Activated CD8-positive, alpha-beta T cell treated with anti-CD3 and anti-CD28 coated beads, Interleukin-2, amount 10 ng/mL, durations not matched to agents 7 days and 5 days (primary cell): ENCODE measurements around the gene LRP8. TPM values are rescaled to one million over a fixed set of nuclear protein-coding genes. Genes with fewer than 3 reads are reported as not detected.

Experiments used
- ATAC-seq: fragments of 150-1000 bp; cut with Tn5 transposase; one replicate; pipeline ENCODE4 v1.10.0; 2021; ENCODE audit warnings: moderate library complexity
- CTCF ChIA-PET: fragments of 350-600 bp; sonication (Branson Sonifier 250); formaldehyde crosslinking; loops from one replicate; lab custom pipeline; 2021; ENCODE audit warnings: antibody characterized with exemption; lab: Charles Lee
- POLR2A ChIA-PET: fragments of 350-600 bp; sonication (Branson Sonifier 250); formaldehyde crosslinking; loops from one replicate; lab custom pipeline; 2021; ENCODE audit warnings: antibody characterized with exemption; lab: Charles Lee
- DNase-seq: peaks from one replicate; pipeline ENCODE4 v3.0.0-alpha.2; 2020
- H3K27ac Mint-ChIP-seq: one replicate; pipeline ENCODE4 v1.8.0; 2021; ENCODE audit warnings: mild to moderate bottlenecking, mixed read lengths
- H3K27me3 Mint-ChIP-seq: one replicate; pipeline ENCODE4 v1.8.0; 2021; ENCODE audit warnings: low read depth, mixed read lengths
- H3K36me3 Mint-ChIP-seq: one replicate; pipeline ENCODE4 v1.8.0; 2021; ENCODE audit warnings: low read depth, mixed read lengths
- H3K4me1 Mint-ChIP-seq: one replicate; pipeline ENCODE4 v1.8.0; 2021; ENCODE audit warnings: low read depth, mixed read lengths
- H3K4me3 Mint-ChIP-seq: one replicate; pipeline ENCODE4 v1.8.0; 2021; ENCODE audit warnings: mild to moderate bottlenecking, mixed read lengths
- H3K9me3 Mint-ChIP-seq: one replicate; pipeline ENCODE4 v1.8.0; 2022; ENCODE audit warnings: mixed read lengths; ENCODE audit not compliant: insufficient read depth
- total RNA-seq, 2 experiments: library from RNA; stranded (reverse); gene quantifications; one replicate each; pipeline ENCODE4 v1.2.3, GENCODE V29; 2021

LRP8 gene
- total RNA-seq, 2 experiments from 2014 or later = 62.7 to 71.8 TPM

DNA sequence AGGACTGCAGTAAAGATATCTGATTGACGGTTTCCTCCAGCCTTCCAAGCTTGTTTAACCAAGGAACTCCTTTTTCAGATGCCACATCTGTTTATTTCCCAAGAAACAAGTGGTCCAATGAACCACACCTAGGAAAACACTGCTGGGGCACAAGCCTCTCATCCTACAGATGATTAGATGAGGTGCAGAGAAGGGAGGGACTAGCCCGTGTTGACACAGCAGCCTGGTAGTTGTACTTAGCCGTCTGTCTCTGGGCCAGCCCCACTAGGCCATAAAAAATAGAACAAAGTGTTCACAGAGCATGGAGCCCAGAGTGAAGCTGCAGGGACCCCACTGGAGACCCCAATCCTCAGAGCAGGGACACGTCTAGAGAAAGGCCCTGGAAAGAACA, 32.1 kb downstream of the LRP8 start:
- Mint-ChIP-seq H3K4me3 (no peak overlapping the region), H3K9me3 (no peaks in the 10 kb centered on the region), H3K27me3 (no peaks in the 10 kb centered on the region), H3K4me1 (peaks cover 63% of the 10 kb centered on the region), H3K27ac (peak overlapping the region; percentile 51), H3K36me3 (peaks cover 2% of the 10 kb centered on the region)
- ChIA-PET CTCF (interaction anchor here (2.3 to 2.6 kb wide), 2 partner anchors 17 to 97 kb away, joined by 9 to 11 read pairs; no protein-coding TSS in a partner anchor), POLR2A (interaction anchor here (0.6 to 1.8 kb wide), 3 partner anchors 31 to 63 kb away, joined by 3 to 5 read pairs (median 4); no protein-coding TSS in a partner anchor)
- DNase-seq (no peak), ATAC-seq (no peak)

DNA sequence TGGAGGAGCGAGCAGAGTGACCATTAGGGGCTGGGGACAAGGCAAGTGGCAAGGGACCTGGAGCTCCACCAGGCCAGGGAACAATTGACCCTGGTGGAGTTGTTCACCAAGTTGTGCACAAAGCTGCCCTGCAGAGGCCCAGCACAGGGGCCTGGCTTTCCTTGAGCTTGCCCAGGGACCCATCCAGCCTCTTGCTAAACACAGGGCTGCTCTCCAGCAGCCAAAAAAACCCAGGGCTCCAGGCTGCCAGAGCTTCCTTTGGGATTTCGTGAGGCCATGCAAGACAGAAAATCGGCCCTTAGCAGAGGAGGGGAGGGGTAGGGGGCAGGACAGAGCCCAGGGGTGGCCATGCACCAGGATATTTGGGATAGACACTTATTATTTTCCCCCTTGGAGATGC, 32.6 kb downstream of the LRP8 start:
- Mint-ChIP-seq H3K9me3 (no peaks in the 10 kb centered on the region), H3K4me1 (peaks cover 63% of the 10 kb centered on the region), H3K36me3 (peaks cover 2% of the 10 kb centered on the region), H3K27me3 (no peaks in the 10 kb centered on the region), H3K4me3 (no peak overlapping the region), H3K27ac (peak overlapping the region; percentile 78)
- ChIA-PET POLR2A (interaction anchor here (0.6 to 1.8 kb wide), 3 partner anchors 31 to 63 kb away, joined by 3 to 5 read pairs (median 3); no protein-coding TSS in a partner anchor), CTCF (interaction anchor here (2.3 to 2.6 kb wide), 2 partner anchors 17 to 98 kb away, joined by 9 to 11 read pairs; no protein-coding TSS in a partner anchor)
- DNase-seq = no peak
- no peak for ATAC-seq

DNA sequence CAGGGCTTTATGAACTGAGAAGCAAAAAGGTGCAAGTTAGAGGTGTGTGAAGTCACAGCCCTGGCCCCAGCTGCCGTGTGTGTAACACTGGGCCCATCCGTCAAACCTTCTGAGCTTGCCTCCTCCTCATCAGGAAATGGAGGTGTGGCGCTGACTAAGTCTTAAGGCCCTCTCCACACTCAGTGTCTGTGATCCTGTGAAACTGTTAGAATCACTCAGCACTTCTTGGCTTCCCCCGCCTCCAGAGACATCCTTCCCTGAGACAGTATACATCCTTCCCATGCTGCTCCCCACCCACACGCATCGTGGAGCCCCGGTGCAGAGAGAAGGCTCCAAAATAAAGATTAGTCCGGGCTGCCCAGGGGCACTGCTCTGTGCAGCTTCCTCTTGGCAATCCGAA, 33.3 kb downstream of the LRP8 start:
- Mint-ChIP-seq H3K9me3 (no peaks in the 10 kb centered on the region), H3K27ac (peak overlapping the region; percentile 78), H3K36me3 (peaks cover 2% of the 10 kb centered on the region), H3K4me1 (peaks cover 63% of the 10 kb centered on the region), H3K27me3 (no peaks in the 10 kb centered on the region), H3K4me3 (no peak overlapping the region)
- ChIA-PET POLR2A (interaction anchor here (1.2 kb wide), 1 partner anchor 32 kb away, joined by 3 read pairs; no protein-coding TSS in a partner anchor), CTCF (interaction anchor here (1.1 to 2.6 kb wide), 2 partner anchors 16 to 99 kb away, joined by 3 to 11 read pairs; no protein-coding TSS in a partner anchor)
- peak; percentile 27 for DNase-seq
- no peak for ATAC-seq

DNA sequence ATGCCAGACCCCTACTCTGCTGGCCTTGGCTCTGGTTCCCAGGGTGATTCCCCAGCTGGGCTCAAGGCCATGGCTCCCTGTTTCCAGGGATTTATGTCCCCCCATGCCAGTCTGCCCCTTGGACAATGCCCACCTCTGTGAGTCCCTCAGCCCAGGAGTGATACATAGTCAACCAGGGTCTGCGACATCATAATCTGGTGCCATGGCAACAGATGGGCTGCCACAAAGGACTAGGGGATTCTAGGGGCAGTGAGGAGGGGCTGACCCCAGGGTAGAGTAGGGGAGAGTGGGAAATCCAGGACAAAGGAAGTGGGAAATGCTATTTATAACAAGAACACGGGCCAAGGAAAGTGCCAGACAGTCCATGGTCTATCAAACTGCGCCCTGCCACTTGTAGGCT, 33.8 kb downstream of the LRP8 start:
- Mint-ChIP-seq H3K4me3 (no peak overlapping the region), H3K4me1 (peaks cover 63% of the 10 kb centered on the region), H3K36me3 (peaks cover 2% of the 10 kb centered on the region), H3K9me3 (no peaks in the 10 kb centered on the region), H3K27me3 (no peaks in the 10 kb centered on the region), H3K27ac (peak overlapping the region; percentile 71)
- DNase-seq = no peak
- CTCF ChIA-PET = interaction anchor here (1.1 kb wide), 1 partner anchor 99 kb away, joined by 3 read pairs; no protein-coding TSS in a partner anchor
- no peak for ATAC-seq
- POLR2A ChIA-PET = interaction anchor here (1.2 kb wide), 1 partner anchor 32 kb away, joined by 3 read pairs; no protein-coding TSS in a partner anchor

DNA sequence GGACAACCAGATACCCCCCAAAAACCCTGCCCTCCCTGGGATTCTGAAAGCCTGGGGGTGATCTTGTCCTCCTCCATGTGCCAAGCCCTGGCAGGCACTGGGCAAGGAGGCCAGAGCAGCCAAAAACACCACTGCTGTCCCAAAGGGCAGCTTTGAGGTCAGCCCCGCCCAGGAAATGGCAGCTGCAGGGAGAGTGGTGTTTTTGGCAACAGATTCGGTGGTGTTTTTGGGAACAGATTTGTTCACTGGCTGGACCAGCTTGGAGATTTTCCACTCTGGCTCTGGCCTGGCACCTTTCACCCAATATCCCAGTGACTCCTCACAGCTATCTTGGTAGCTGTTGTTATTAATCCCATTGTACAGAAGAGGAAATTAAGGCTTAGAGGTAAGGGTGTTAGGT, 34.7 kb downstream of the LRP8 start:
- ChIA-PET POLR2A (interaction anchor here (2.0 kb wide), 1 partner anchor 34 kb away, joined by 5 read pairs; the partner anchor contains the start of gene LRP8), CTCF (interaction anchor here (2.9 to 3.6 kb wide), 2 partner anchors 15 to 100 kb away, joined by 16 to 20 read pairs; no protein-coding TSS in a partner anchor)
- ATAC-seq (no peak), DNase-seq (no peak)
- H3K27ac Mint-ChIP-seq = peak overlapping the region; percentile 78
- H3K36me3 Mint-ChIP-seq = peaks cover 6% of the 10 kb centered on the region
- no peaks in the 10 kb centered on the region for H3K27me3 Mint-ChIP-seq
- peaks cover 57% of the 10 kb centered on the region for H3K4me1 Mint-ChIP-seq
- no peak overlapping the region for H3K4me3 Mint-ChIP-seq
- no peaks in the 10 kb centered on the region for H3K9me3 Mint-ChIP-seq

DNA sequence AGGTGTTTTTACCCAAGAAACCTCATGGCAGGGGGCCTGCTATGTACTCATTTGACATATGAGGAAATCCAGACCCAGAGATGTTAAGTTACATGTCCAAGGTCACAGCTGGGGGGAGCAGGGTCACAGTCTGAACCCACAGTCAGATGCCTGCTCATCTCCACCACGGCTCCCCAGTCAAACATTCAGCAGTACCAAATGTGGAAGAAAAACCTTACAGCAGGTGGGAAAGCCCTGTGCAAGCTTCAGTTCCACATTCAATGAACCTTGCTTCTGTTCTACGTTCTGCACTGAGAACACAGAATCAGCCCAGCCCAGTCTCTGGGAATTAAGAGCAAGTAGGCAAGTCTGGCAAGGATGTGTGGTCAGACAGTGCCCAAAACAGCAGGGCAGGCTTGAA, 35.2 kb downstream of the LRP8 start:
- H3K4me1 Mint-ChIP-seq = peaks cover 52% of the 10 kb centered on the region
- ChIA-PET CTCF (interaction anchor here (0.8 to 3.6 kb wide), 3 partner anchors 14 to 105 kb away, joined by 3 to 20 read pairs (median 16); no protein-coding TSS in a partner anchor), POLR2A (interaction anchor here (2.0 kb wide), 1 partner anchor 34 kb away, joined by 5 read pairs; the partner anchor contains the start of gene LRP8)
- H3K27me3 Mint-ChIP-seq = no peaks in the 10 kb centered on the region
- ATAC-seq (no peak), DNase-seq (no peak)
- H3K9me3 Mint-ChIP-seq = no peaks in the 10 kb centered on the region
- no peak overlapping the region for H3K4me3 Mint-ChIP-seq
- peaks cover 6% of the 10 kb centered on the region for H3K36me3 Mint-ChIP-seq
- H3K27ac Mint-ChIP-seq = peak overlapping the region; percentile 78

DNA sequence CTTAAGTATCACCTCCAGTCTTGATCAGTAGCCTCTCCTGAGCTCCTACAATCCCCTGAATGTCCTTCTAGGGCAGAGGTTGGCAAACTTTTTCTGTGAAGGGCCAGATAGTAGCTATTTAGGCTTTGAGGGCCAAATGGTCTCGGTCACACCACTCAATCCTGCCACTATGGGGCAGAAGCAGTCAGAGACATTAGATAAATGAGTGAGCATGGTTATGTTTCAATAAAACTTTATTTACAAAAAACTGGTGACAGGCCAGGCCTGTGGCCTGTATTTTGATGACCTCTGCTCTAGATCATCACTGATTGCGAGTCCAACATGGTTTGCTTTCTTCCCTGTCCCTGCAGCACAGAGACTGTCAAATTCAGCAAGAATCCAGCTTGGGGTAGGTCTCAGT, 36.3 kb downstream of the LRP8 start:
- H3K4me3 Mint-ChIP-seq = no peak overlapping the region
- ChIA-PET POLR2A (interaction anchor here (2.0 kb wide), 1 partner anchor 36 kb away, joined by 5 read pairs; the partner anchor contains the start of gene LRP8), CTCF (interaction anchor here (0.7 to 3.6 kb wide), 5 partner anchors 13 to 102 kb away, joined by 3 to 20 read pairs (median 3); no protein-coding TSS in a partner anchor)
- H3K36me3 Mint-ChIP-seq = peaks cover 9% of the 10 kb centered on the region
- H3K4me1 Mint-ChIP-seq = peaks cover 51% of the 10 kb centered on the region
- ATAC-seq = no peak
- no peaks in the 10 kb centered on the region for H3K9me3 Mint-ChIP-seq
- DNase-seq = no peak
- H3K27ac Mint-ChIP-seq = peak overlapping the region; percentile 13
- no peaks in the 10 kb centered on the region for H3K27me3 Mint-ChIP-seq

DNA sequence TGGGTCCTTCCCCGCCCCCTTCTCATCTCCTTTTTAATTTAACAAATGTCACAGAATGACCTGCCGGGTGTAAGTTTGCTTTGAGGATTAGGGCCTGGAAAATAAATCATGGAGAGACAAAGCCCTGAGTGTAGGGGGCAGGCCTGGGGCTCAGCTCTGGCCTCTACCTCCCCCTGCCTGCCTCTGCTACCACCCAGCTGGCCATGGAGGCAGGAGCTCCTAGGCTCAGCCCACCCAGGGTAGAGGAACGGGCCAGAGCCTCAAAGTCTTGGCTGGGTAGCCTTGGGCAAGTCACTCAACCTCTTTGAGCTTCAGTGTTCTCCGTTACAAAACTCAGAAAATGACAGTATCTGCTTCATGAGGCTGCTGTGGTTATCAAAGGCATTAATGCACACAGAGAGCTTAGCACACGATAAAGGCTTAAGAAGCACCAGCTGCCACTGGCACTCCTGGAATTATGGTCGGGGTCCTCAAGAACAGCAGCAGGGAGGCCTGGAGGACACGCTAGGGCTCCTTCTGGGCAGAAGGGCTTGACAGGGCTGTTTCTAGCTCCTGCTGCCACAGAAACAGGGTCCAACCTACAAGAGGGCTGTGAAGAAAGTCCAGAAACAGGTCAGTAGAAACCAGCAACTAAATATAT, 39.0 kb downstream of the LRP8 start:
- no peak overlapping the region for H3K4me3 Mint-ChIP-seq
- no peak for DNase-seq
- H3K4me1 Mint-ChIP-seq = peaks cover 31% of the 10 kb centered on the region
- ATAC-seq = no peak
- no peak overlapping the region for H3K27ac Mint-ChIP-seq
- ChIA-PET CTCF (interaction anchor here (4.2 to 4.5 kb wide), 2 partner anchors 10 to 104 kb away, joined by 14 to 29 read pairs; no protein-coding TSS in a partner anchor), POLR2A (no interaction called here)
- H3K36me3 Mint-ChIP-seq = peaks cover 16% of the 10 kb centered on the region
- H3K9me3 Mint-ChIP-seq = no peaks in the 10 kb centered on the region
- no peaks in the 10 kb centered on the region for H3K27me3 Mint-ChIP-seq

DNA sequence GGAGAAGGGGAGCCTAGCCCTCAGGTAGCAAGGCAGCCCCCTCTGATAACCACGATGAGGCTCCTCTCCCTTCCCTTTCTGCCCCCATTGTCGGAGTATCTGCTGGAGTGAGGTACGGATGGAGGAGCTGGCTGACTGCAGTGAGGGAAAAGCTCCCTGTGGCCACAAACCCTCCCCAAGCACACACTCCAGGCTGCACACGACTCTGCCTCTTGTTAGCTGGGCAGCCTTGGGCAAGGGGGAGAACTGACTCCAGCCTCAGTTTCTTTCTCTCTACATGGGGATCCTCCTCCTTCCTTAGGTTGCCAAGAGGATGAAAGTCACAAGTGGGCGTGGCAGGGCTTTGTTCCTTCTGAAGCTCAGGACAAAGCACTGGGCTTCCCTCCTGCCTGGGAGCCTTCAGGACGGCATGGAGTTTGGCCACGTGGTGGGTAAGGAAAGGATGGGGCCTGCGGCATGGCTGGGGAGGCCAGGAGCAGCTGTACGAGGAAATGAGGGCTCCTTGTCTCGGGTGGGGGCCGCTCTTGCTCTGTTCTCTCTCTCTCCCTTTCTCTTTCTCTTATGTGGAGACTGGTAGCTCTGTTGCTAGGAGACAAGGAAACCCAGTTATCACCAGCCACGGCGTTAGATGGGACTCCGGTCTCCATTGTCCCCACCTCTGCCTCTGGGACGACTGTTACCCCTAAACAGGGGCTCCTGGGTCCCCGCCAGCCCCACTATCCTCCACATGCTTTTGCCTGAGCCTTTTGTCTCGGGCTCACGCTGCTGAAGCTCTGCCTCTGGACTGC, 39.7 kb downstream of the LRP8 start:
- Mint-ChIP-seq H3K4me3 (no peak overlapping the region), H3K27ac (no peak overlapping the region), H3K27me3 (no peaks in the 10 kb centered on the region), H3K9me3 (no peaks in the 10 kb centered on the region), H3K36me3 (peaks cover 16% of the 10 kb centered on the region), H3K4me1 (peaks cover 24% of the 10 kb centered on the region)
- ChIA-PET POLR2A (no interaction called here), CTCF (interaction anchor here (4.2 to 4.5 kb wide), 2 partner anchors 10 to 105 kb away, joined by 14 to 29 read pairs; no protein-coding TSS in a partner anchor)
- no peak for DNase-seq
- ATAC-seq = no peak

DNA sequence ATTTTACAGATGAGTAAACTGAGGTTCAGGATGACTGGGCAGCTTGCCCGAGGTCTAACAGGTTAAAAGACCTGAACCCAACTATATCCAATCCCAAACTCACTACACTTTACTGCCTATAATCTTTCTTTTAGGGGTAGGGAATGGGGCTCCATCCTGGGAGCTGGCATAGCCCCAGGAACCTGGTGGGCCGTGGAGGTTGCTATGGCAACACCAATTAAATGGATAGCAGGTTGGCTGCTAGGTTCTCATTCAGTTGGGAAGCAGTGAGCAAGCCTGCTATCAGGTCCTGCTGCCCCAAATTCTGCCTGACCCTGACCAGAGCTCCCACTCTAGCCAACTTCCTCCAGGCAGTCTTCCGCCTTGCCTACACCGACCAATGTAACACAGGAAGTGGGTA, 40.9 kb downstream of the LRP8 start:
- no peak overlapping the region for H3K27ac Mint-ChIP-seq
- POLR2A ChIA-PET = no interaction called here
- no peak for ATAC-seq
- no peak for DNase-seq
- H3K27me3 Mint-ChIP-seq = no peaks in the 10 kb centered on the region
- H3K4me3 Mint-ChIP-seq = no peak overlapping the region
- H3K36me3 Mint-ChIP-seq = peaks cover 18% of the 10 kb centered on the region
- H3K4me1 Mint-ChIP-seq = peaks cover 12% of the 10 kb centered on the region
- no peaks in the 10 kb centered on the region for H3K9me3 Mint-ChIP-seq
- CTCF ChIA-PET = interaction anchor here (4.2 to 4.5 kb wide), 2 partner anchors 8 to 106 kb away, joined by 14 to 29 read pairs; no protein-coding TSS in a partner anchor
